Erythroblast (primary cell): ENCODE data around the gene LIPG.

Source experiments
- GATA1 ChIP-seq: IDR thresholded peaks from 2 replicates; pipeline ENCODE4 v1.6.1; 2011; ENCODE audit warnings: low read depth, mild to moderate bottlenecking, control low read depth, low read length, moderate library complexity
- POLR2A ChIP-seq: IDR thresholded peaks from 2 replicates; pipeline ENCODE4 v1.6.1; 2011; ENCODE audit warnings: mild to moderate bottlenecking, low read length

DNA sequence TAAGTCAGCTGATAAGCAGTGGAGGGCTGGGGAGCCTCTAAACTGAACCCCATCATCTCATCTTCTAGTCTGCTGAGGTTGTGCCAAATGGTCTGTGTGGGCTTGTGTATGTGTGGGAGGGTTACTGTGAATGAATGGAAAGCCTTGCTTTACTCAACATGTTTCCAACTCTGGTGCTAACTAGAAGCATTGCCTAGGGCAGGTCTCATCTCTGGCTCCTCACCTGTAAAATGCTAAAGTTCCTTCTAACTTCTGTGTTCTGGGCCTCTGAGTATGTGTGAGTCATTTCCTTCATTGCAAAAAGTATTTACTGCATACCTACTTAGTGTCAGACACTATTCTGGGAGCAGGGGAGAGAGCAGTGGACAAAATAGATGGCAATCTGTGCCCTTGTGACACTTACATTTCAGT, 1.3 kb downstream of the LIPG start:
- TF ChIP-seq POLR2A (no peak), GATA1 (no peak)
